ENCODE data around the gene ABHD16A. TPM values are rescaled to one million over a fixed set of nuclear protein-coding genes. Genes with fewer than 3 reads are reported as not detected.

Gene ABHD16A
- total and polyA plus RNA-seq, 2 of the 13 experiments (the other 11 are each of a cell fraction or from before 2014, with no cell fraction given): 43.5 to 45.4 TPM

GRCh38 chr6:31665501-31666336 is 37.4 kb downstream of the ABHD16A start, which contains the start of gene CSNK2B (continued):
- TF ChIP-seq NFAT5 (CRISPR knock-in tag; IDR thresholded peaks at IDR 0.05) (0 out of 2 replicates have a peak, but pooled peaks have one; percentile 63), RARA (CRISPR knock-in tag; IDR thresholded peaks at IDR 0.05) (0 out of 2 replicates have a peak, but pooled peaks have one; percentile 1), NFKB2 (CRISPR knock-in tag; IDR thresholded peaks at IDR 0.05; ENCODE audit: borderline replicate concordance) (no peak; the same call in 1 of the 2 replicates), JUN (CRISPR knock-in tag; IDR thresholded peaks at IDR 0.05) (no peak), ZNF260 (CRISPR knock-in tag; IDR thresholded peaks at IDR 0.05; ENCODE audit: borderline replicate concordance, low read depth) (no peak), KLF9 (CRISPR knock-in tag; IDR thresholded peaks at IDR 0.05; ENCODE audit: low read depth) (0 out of 2 replicates have a peak, but pooled peaks have one; percentile 58), SRSF1 (optimal IDR thresholded peaks at IDR 0.05; ENCODE audit: low read depth, low read length) (peak; percentile 55), ETS1 (CRISPR knock-in tag; IDR thresholded peaks at IDR 0.05) (no peak), ARID2 (CRISPR knock-in tag; IDR thresholded peaks at IDR 0.05; ENCODE audit: borderline replicate concordance) (peak; percentile 92; the same call in 1 of the 2 replicates), EHMT2 (IDR thresholded peaks at IDR 0.05; ENCODE audit: borderline replicate concordance, low read depth, low read length) (no peak), FOXC1 (CRISPR knock-in tag; IDR thresholded peaks at IDR 0.05; ENCODE audit: borderline replicate concordance) (no peak; the same call in 1 of the 2 replicates), IRF9 (CRISPR knock-in tag; IDR thresholded peaks at IDR 0.05; ENCODE audit: borderline replicate concordance) (peak; percentile 19; the same call in 1 of the 2 replicates), ZNF772 (CRISPR knock-in tag; IDR thresholded peaks at IDR 0.05) (no peak; the same call in 1 of the 2 replicates), MED1 (CRISPR knock-in tag; IDR thresholded peaks at IDR 0.05) (peak; percentile 73), MATR3 (CRISPR knock-in tag; IDR thresholded peaks at IDR 0.05) (no peak), ZNF276 (CRISPR knock-in tag; IDR thresholded peaks at IDR 0.05; ENCODE audit: low read depth) (no peak), TEAD2 (CRISPR knock-in tag; IDR thresholded peaks at IDR 0.05) (0 out of 2 replicates have a peak, but pooled peaks have one; percentile 16), ZNF430 (CRISPR knock-in tag; IDR thresholded peaks at IDR 0.05) (peak; percentile 49; the same call in 1 of the 2 replicates), NFIC (IDR thresholded peaks at IDR 0.05; ENCODE audit: low read length) (no peak), FOSL1 (CRISPR knock-in tag; IDR thresholded peaks at IDR 0.05; ENCODE audit: borderline replicate concordance) (no peak)
